ENCODE results near the gene CCL11. TPM values are rescaled to one million over a fixed set of nuclear protein-coding genes. Genes with fewer than 3 reads are reported as not detected.

CCL11 gene
- total and polyA plus RNA-seq, 4 donors: not detected

- 68% methylated on average over 8 of the region's 8 CpGs for WGBS
- H3K4me1 ChIP-seq (ENCODE audit: control insufficient read depth in 4 of 4, insufficient read depth in 4 of 4, low read length in 3 of 4): peaks cover 0 to 9% (median 6%) of the 10 kb centered on the region in 4 donors
- DNase-seq (ENCODE audit: low spot score): no peak
These were observed 42.8 kb upstream of the CCL11 start for GRCh38 chr17:34242587-34243363.

More at GRCh38 chr17:34242587-34243363, 42.8 kb upstream of the CCL11 start:
- H3K36me3 ChIP-seq (ENCODE audit: control insufficient read depth in 4 of 4, insufficient read depth in 3 of 4, low read depth in 1 of 4, low read length in 3 of 4): no peaks in the 10 kb centered on the region
- H3K9me3 ChIP-seq (ENCODE audit: control insufficient read depth in 4 of 4, low read length in 3 of 4): no peaks in the 10 kb centered on the region
- H3K27ac ChIP-seq (ENCODE audit: low read depth in 1 of 2, low read length in 2 of 2): peak overlapping the region; percentile 25 to 41
- TF ChIP-seq GABPA (IDR thresholded peaks at IDR 0.05 in 1 of 2, conservative IDR thresholded peaks at IDR 0.05 in 1 of 2) (no peak), ZBTB33 (IDR thresholded peaks at IDR 0.05) (no peak), REST (IDR thresholded peaks at IDR 0.05) (no peak), CTCF (IDR thresholded peaks at IDR 0.05; ENCODE audit: low read depth, low read length, missing input control) (no peak), HNF4A (conservative IDR thresholded peaks at IDR 0.05) (no peak), FOXA1 (IDR thresholded peaks at IDR 0.05) (no peak), MAX (IDR thresholded peaks at IDR 0.05) (no peak), HNF4G (IDR thresholded peaks at IDR 0.05) (no peak), YY1 (IDR thresholded peaks at IDR 0.05) (no peak), EGR1 (IDR thresholded peaks at IDR 0.05; ENCODE audit: low read depth in 2 of 2) (no peak), RAD21 (IDR thresholded peaks at IDR 0.05) (no peak), SP1 (IDR thresholded peaks at IDR 0.05) (no peak), TAF1 (conservative IDR thresholded peaks at IDR 0.05) (no peak), JUND (IDR thresholded peaks at IDR 0.05) (no peak), NR2F2 (IDR thresholded peaks at IDR 0.05) (no peak), FOXA2 (IDR thresholded peaks at IDR 0.05) (no peak), ATF3 (IDR thresholded peaks at IDR 0.05) (no peak), RXRA (IDR thresholded peaks at IDR 0.05) (no peak)
- no peaks in the 10 kb centered on the region for H3K27me3 ChIP-seq (ENCODE audit: control insufficient read depth in 4 of 4, insufficient read depth in 4 of 4, low read length in 3 of 4)
- H3K4me3 ChIP-seq (ENCODE audit: low read depth in 1 of 3, low read length in 3 of 3): no peak overlapping the region
- no peak overlapping the region for H3K9ac ChIP-seq (ENCODE audit: low read depth in 1 of 2, low read length in 2 of 2)

Data from liver (tissue), 9 donors.